Psoas muscle (tissue), 8 donors: ENCODE measurements around the gene DCAF4. TPM values are rescaled to one million over a fixed set of nuclear protein-coding genes. Genes with fewer than 3 reads are reported as not detected.
"Not testable (repeated sequence)": the region's sequence is repeated elsewhere in the genome, so short reads cannot be mapped to it uniquely, and the experiment has no call there.

ENCODE experiments used
- ATAC-seq, 4 donors: fragments of 200-7000 bp; cut with Tn5 transposase; one replicate each; pipeline ENCODE4 v1.9.1; 2020; ENCODE audit warnings: moderate library complexity in 3 of 4, mild to moderate bottlenecking in 2 of 4
- DNase-seq, 2 donors: peaks; one replicate each; pipeline ENCODE4 v3.0.0-alpha.2; 2020
- H3K27ac ChIP-seq: fragments of 200-600 bp; one replicate; pipeline ENCODE4 v1.8.0; 2022
- H3K27me3 ChIP-seq, 3 donors: fragments of 200-600 bp in 1 of 3; one replicate each; pipeline versions ENCODE4 v1.6.1 to v1.8.0; 2013 to 2022; ENCODE audit warnings: low read length in 2 of 3, mild to moderate bottlenecking in 2 of 3, moderate library complexity in 1 of 3; ENCODE audit not compliant: insufficient read depth in 3 of 3
- H3K36me3 ChIP-seq, 2 donors: fragments of 200-600 bp in 1 of 2; one replicate each; pipeline versions ENCODE4 v1.6.1 to v1.8.0; 2013 to 2022; ENCODE audit warnings: low read depth in 1 of 2, mild to moderate bottlenecking in 1 of 2, moderate library complexity in 1 of 2; ENCODE audit not compliant: insufficient read depth in 1 of 2
- H3K4me1 ChIP-seq: fragments of 200-600 bp; one replicate; pipeline ENCODE4 v1.8.0; 2022
- H3K4me3 ChIP-seq: fragments of 200-600 bp; one replicate; pipeline ENCODE4 v1.8.0; 2022; ENCODE audit warnings: mild to moderate bottlenecking
- H3K9me3 ChIP-seq: fragments of 200-600 bp; one replicate; pipeline ENCODE4 v1.8.0; 2022
- WGBS, 3 donors: extraction: QIAGEN DNeasy Blood & Tissue Kit; methylation state at CpG; one replicate each; pipeline versions ENCODE4 v1.1.6 to v1.1.7; 2013; 5-methylcytosine and 5-hydroxymethylcytosine counted together
- intact Hi-C, 2 donors: fragments of 100-400 bp; cut with DNase I; formaldehyde crosslinking; loops; one replicate each; pipeline versions ENCODE4 v1.11.0 to v1.14.2; 2022
- polyA plus RNA-seq, 3 donors: library from polyadenylated mRNA; stranded (reverse); fragments of 200-250 nt; gene quantifications; one replicate each; pipeline ENCODE4 v1.2.3, GENCODE V29; 2013
- total RNA-seq, 4 donors: library from RNA; stranded (reverse); fragmentation: NEBNext Ultra II Directional in 2 of 4; extraction: Animal tissue kit (Norgen Biotek cat#: 25700) in 2 of 4; gene quantifications; one replicate each; pipeline versions ENCODE4 v1.2.1 to v1.2.4, GENCODE V29; 2021 to 2023
- TF ChIP-seq, protein P1 (sequence below): fragments of 200-600 bp; IDR thresholded peaks from one replicate; pipeline ENCODE4 v1.8.0; 2022; ENCODE audit warnings: antibody characterized with exemption
- donor health status: healthy with polysubstance abuse.
- donor health status: DM: no; HTN: no; CAD: no; lungs with moderate emphysema.
- donor health status: Bipolar disorder and iron deficiency.
- donor health status: healthy.
- donor health status: DM: yes; HTN: yes; CAD: no.
- donor health status: DM: no; HTN: no; CAD: no.
- donor health status: DM: no; HTN: no; CAD: no.
- donor health status: DM: yes; HTN: yes; CAD: no.

The DCAF4 gene
- total and polyA plus RNA-seq, 7 donors: 11.1 to 26.0 (median 18.1) TPM

DNA sequence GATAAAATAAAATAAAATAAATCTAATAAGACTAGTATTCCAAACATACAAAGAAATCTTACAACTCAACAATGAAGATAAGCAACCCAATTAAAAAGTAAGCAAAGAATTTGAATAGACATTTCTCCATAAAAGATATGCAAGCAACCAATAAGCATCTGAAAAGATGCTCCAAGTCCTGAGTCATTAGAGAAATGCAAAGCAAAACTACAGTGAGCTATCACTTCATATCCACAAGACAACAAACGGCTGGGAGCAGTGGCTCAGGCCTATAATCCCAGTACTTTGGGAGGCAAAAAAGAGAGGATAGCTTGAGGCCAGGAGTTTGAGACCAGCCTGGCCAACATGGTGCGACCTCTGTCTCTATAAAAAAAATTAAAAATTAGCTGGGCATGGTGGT is 73.8 kb downstream of the DCAF4 start:
- 83 to 90% (median 87%) methylated on average over 2 of the region's 2 CpGs for WGBS, 3 donors
- H3K36me3 ChIP-seq: peaks cover 4 to 36% of the 10 kb centered on the region in 2 donors

DNA sequence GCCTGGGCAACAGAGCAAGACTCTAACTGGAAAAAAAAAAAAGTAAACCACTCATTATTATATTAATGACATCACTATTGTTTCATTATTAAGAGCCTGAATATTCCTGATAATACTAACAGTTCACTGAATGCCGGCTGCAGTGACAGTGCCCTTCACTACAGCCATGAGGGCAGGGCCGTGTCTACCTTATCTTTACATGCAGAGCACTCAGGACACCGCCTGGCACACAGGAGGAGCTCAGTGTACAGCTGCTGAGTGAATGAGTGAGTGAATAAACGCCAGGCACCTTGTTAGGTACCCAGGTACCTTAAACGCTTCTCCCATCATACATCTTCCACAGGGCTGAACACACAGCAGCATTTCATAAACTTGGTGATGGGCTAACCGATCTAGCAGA is 77.4 kb downstream of the DCAF4 start:
- intact Hi-C loops: no loop called here
- Histone ChIP-seq H3K27me3 (no peaks in the 10 kb centered on the region), H3K9me3 (no peaks in the 10 kb centered on the region), H3K27ac (no peak overlapping the region), H3K4me1 (peaks cover 10% of the 10 kb centered on the region), H3K36me3 (peaks cover 0 to 3% of the 10 kb centered on the region in 2 donors), H3K4me3 (no peak overlapping the region)
- ATAC-seq (no peak), DNase-seq (no peak)
- TF ChIP-seq, protein P1, sequence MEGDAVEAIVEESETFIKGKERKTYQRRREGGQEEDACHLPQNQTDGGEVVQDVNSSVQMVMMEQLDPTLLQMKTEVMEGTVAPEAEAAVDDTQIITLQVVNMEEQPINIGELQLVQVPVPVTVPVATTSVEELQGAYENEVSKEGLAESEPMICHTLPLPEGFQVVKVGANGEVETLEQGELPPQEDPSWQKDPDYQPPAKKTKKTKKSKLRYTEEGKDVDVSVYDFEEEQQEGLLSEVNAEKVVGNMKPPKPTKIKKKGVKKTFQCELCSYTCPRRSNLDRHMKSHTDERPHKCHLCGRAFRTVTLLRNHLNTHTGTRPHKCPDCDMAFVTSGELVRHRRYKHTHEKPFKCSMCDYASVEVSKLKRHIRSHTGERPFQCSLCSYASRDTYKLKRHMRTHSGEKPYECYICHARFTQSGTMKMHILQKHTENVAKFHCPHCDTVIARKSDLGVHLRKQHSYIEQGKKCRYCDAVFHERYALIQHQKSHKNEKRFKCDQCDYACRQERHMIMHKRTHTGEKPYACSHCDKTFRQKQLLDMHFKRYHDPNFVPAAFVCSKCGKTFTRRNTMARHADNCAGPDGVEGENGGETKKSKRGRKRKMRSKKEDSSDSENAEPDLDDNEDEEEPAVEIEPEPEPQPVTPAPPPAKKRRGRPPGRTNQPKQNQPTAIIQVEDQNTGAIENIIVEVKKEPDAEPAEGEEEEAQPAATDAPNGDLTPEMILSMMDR: no peak
- WGBS, 3 donors: 89 to 95% (median 93%) methylated on average over 6 of the region's 6 CpGs

More for the DNA sequence above, 73.8 kb downstream of the DCAF4 start:
- Histone ChIP-seq H3K4me1 (no peaks in the 10 kb centered on the region), H3K27ac (no peak overlapping the region), H3K4me3 (no peak overlapping the region), H3K27me3 (no peaks in the 10 kb centered on the region), H3K9me3 (no peaks in the 10 kb centered on the region)
- TF ChIP-seq, protein P1: no peak
- no peak for DNase-seq
- no peak for ATAC-seq
- intact Hi-C loops: no loop called here

DNA sequence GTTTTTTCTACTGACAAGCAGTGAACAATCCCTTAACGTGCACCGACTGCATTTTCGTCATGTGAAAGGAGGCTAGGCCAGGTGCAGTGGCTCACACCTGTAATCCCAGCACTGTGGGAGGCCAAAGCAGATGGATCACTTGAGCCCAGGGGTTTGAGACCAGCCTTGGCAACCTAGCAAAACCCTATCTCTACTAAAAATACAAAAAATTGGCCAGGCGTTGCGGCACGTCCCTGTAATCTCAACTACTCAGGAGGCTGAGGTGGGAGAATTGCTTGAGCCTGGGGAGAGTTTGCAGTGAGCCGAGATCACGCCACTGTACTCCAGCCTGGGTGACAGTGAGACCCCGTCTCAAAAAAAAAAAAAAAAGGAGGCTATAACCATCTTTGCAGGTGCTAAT is 78.4 kb downstream of the DCAF4 start:
- ATAC-seq, H3K36me3 ChIP-seq, H3K9me3 ChIP-seq, DNase-seq, H3K27ac ChIP-seq, H3K4me3 ChIP-seq, H3K27me3 ChIP-seq, intact Hi-C loops: not testable (repeated sequence)
- 93 to 96% (median 95%) methylated on average over 9 of the region's 9 CpGs for WGBS, 3 donors
- peaks cover 10% of the 10 kb centered on the region for H3K4me1 ChIP-seq

DNA sequence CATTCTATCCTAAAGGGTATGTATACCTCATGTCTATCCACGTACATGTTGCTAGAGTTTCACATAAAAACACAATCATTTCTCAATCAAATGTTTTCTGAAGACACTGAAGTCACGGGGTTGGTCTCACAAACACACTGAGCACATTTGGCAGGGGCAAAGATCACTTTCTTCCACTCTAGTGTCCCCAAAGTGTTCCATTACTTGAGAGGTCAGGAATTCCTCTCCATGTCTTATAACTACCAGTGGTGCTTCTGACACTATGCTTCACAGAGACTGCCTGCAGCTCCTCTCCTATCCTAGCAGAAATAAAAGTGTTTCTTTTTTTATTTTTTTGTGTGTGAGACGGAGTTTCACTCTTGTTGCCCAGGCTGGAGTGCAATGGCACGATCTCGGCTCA is 81.6 kb downstream of the DCAF4 start:
- TF ChIP-seq, protein P1: no peak
- Histone ChIP-seq H3K4me3 (no peak overlapping the region), H3K9me3 (no peaks in the 10 kb centered on the region), H3K27me3 (no peaks in the 10 kb centered on the region), H3K36me3 (peaks cover 0 to under 1% of the 10 kb centered on the region in 2 donors), H3K4me1 (peaks cover 10% of the 10 kb centered on the region), H3K27ac (no peak overlapping the region)
- WGBS, 3 donors: 75 to 83% (median 75%) methylated on average over 5 of the region's 5 CpGs
- intact Hi-C loops: no loop called here
- DNase-seq (no peak), ATAC-seq (peak in 2 of 4 donors; percentile 53 to 73)

DNA sequence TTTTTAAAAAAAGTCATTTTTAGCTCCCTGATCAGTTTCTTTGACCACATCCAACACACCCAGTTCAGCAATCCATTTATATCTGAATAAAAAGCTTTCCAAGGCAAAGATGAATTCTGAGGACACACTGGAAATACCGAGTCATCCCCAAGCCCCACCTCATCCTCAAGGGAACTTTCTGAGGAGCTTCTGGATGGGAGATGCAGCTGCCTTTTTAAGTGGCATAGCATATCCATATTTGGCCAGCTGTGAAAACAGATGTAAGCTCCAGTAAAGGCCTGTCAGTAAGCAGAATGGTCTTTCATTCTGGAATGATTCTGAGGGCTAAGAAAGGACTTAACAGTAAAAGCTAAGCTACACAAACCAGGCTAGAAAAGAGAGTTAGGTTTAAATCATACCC is 82.2 kb downstream of the DCAF4 start:
- peaks cover 10% of the 10 kb centered on the region for H3K4me1 ChIP-seq
- TF ChIP-seq, protein P1: no peak
- H3K27ac ChIP-seq: no peak overlapping the region
- DNase-seq: no peak
- ATAC-seq: peak in 2 of 4 donors; percentile 45 to 46
- no peaks in the 10 kb centered on the region for H3K9me3 ChIP-seq
- intact Hi-C loops: no loop called here
- H3K36me3 ChIP-seq: peaks cover 0 to 7% of the 10 kb centered on the region in 2 donors
- no peak overlapping the region for H3K4me3 ChIP-seq
- 25 to 59% (median 38%) methylated on average over 1 of the region's 1 CpG for WGBS, 3 donors
- H3K27me3 ChIP-seq: no peaks in the 10 kb centered on the region

Other genes starting within 250 kb of the DCAF4 start
- gene DPF3, start 32.4 kb upstream of the DCAF4 start, total RNA-seq: 10 to 100 TPM; 19.4 to 25.3 (median 23.1) TPM
- gene DPF3, start 32.4 kb upstream of the DCAF4 start, polyA plus RNA-seq: 10 to 100 TPM in 2 of 3 donors, 1 to 10 TPM in 1; 2.3 to 14.9 (median 10.2) TPM
- 10 to 100 TPM; 15.4 to 17.9 (median 17.6) TPM for gene ZFYVE1, start 100.6 kb downstream of the DCAF4 start, total RNA-seq
- 10 to 100 TPM in 2 of 3 donors, 1 to 10 TPM in 1; 5.3 to 17.4 (median 10.4) TPM for gene ZFYVE1, start 100.6 kb downstream of the DCAF4 start, polyA plus RNA-seq
- gene RBM25, start 132.1 kb downstream of the DCAF4 start, total RNA-seq: 10 to 100 TPM; 31.1 to 50.2 (median 41.0) TPM
- gene RBM25, start 132.1 kb downstream of the DCAF4 start, polyA plus RNA-seq: 10 to 100 TPM; 19.2 to 48.9 (median 34.4) TPM
- gene PSEN1, start 210.0 kb downstream of the DCAF4 start, total RNA-seq: 10 to 100 TPM; 16.5 to 27.4 (median 20.5) TPM
- 10 to 100 TPM; 14.2 to 32.5 (median 19.1) TPM for gene PSEN1, start 210.0 kb downstream of the DCAF4 start, polyA plus RNA-seq